Brain pericyte (primary cell): ENCODE results near the gene ANK3.
"Not testable (repeated sequence)": the region's sequence is repeated elsewhere in the genome, so short reads cannot be mapped to it uniquely, and the experiment has no call there.

Experiments used
- DNase-seq: peaks from one replicate; pipeline ENCODE4 v3.0.0-alpha.2; 2012; ENCODE audit warnings: low read depth, low spot score

Gene ANK3

GRCh38 chr10:60040014-60040662, 349.5 kb downstream of the ANK3 start:
- no peak for DNase-seq

GRCh38 chr10:60035984-60036383, 353.7 kb downstream of the ANK3 start:
- DNase-seq: no peak

GRCh38 chr10:60035375-60035774, 354.3 kb downstream of the ANK3 start:
- DNase-seq: not testable (repeated sequence)

GRCh38 chr10:60032723-60033122, 357.0 kb downstream of the ANK3 start:
- DNase-seq: no peak

GRCh38 chr10:60031664-60032063, 358.0 kb downstream of the ANK3 start:
- DNase-seq: no peak

GRCh38 chr10:60031183-60031582, 358.5 kb downstream of the ANK3 start:
- no peak for DNase-seq

- no peak for DNase-seq
These were observed 360.2 kb downstream of the ANK3 start for GRCh38 chr10:60029475-60029874.

GRCh38 chr10:60028081-60028480, 361.6 kb downstream of the ANK3 start:
- DNase-seq: no peak

GRCh38 chr10:60025279-60025678, 364.4 kb downstream of the ANK3 start:
- DNase-seq: no peak

GRCh38 chr10:60024506-60024905, 365.2 kb downstream of the ANK3 start:
- DNase-seq: no peak

- DNase-seq: no peak
These were observed 366.4 kb downstream of the ANK3 start for GRCh38 chr10:60023155-60023877.

GRCh38 chr10:60021361-60021760, 368.3 kb downstream of the ANK3 start:
- DNase-seq: no peak

GRCh38 chr10:60016794-60017193, 372.9 kb downstream of the ANK3 start:
- DNase-seq: no peak

GRCh38 chr10:60009710-60010383, 379.8 kb downstream of the ANK3 start:
- DNase-seq: no peak

- DNase-seq: no peak
These were observed 380.4 kb downstream of the ANK3 start for GRCh38 chr10:60009276-60009675.

- no peak for DNase-seq
These were observed 380.9 kb downstream of the ANK3 start for GRCh38 chr10:60008816-60009215.

- no peak for DNase-seq
These were observed 383.6 kb downstream of the ANK3 start for GRCh38 chr10:60006062-60006461.

GRCh38 chr10:60003651-60004523, 385.8 kb downstream of the ANK3 start:
- DNase-seq: no peak

GRCh38 chr10:60000747-60001146, 388.9 kb downstream of the ANK3 start:
- no peak for DNase-seq

- DNase-seq: no peak
These were observed 391.7 kb downstream of the ANK3 start for GRCh38 chr10:59997827-59998525.

- no peak for DNase-seq
These were observed 393.8 kb downstream of the ANK3 start for GRCh38 chr10:59995862-59996261.
